HepG2 (cell line): ENCODE measurements around the gene RABEP2. TPM values are rescaled to one million over a fixed set of nuclear protein-coding genes. Genes with fewer than 3 reads are reported as not detected.
A peak's percentile ranks its signal among the peaks of the same experiment; 100 is the strongest.

Source experiments
- ATAC-seq: fragments of 200-7000 bp; cut with Tn5 transposase; 3 replicates; pipeline ENCODE4 v1.9.1; 2020; ENCODE audit warnings: mild to moderate bottlenecking, moderate library complexity
- BruUV-seq: library from RNA; stranded (reverse); fragments of 400-500 nt; replicated peaks from 2 replicates; lab custom pipeline; 2021; lab: Mats Ljungman, UMichigan
- CTCF ChIA-PET: fragments of 300-600 bp; formaldehyde crosslinking; extraction: SDS; loops from one replicate; lab custom pipeline; 2021; ENCODE audit warnings: low total read pairs, inconsistent platforms, low intra/inter-chr PET ratio; lab: Yijun Ruan, JAX
- POLR2A ChIA-PET: fragments of 350-600 bp; sonication (Branson Sonifier 250); formaldehyde crosslinking; loops from one replicate; lab custom pipeline; 2020; ENCODE audit warnings: antibody characterized with exemption, inconsistent platforms; lab: Yijun Ruan, JAX
- DNase-seq: peaks from one replicate; pipeline ENCODE4 v3.0.0-alpha.2; 2015; ENCODE audit warnings: low spot score
- FAIRE-seq: peaks from 3 replicates; lab custom pipeline; 2011; peaks lifted over from hg19 to GRCh38; lab: Jason Lieb, UNC
- H2AFZ ChIP-seq: one replicate; pipeline ENCODE4 v1.6.1; 2011; ENCODE audit warnings: low read length, inconsistent platforms
- H3K27ac ChIP-seq: fragments of 300-600 bp; 3 replicates; pipeline ENCODE4 v1.8.0; 2011; ENCODE audit warnings: mixed run types, mild to moderate bottlenecking, mixed read lengths, low read length, inconsistent platforms; ENCODE audit not compliant: insufficient read depth; ENCODE audit errors: extremely low read length
- H3K27me3 ChIP-seq, 2 experiments: fragments of 200-600 bp in 1 of 2; 2 replicates in 1 of 2; 3 replicates in 1 of 2; pipeline versions ENCODE4 v1.6.0 to v1.8.0; 2011; ENCODE audit warnings: low read length in 2 of 2, mild to moderate bottlenecking in 2 of 2, moderate library complexity in 2 of 2, inconsistent platforms in 1 of 2; ENCODE audit not compliant: insufficient read depth in 2 of 2, control insufficient read depth in 1 of 2
- H3K36me3 ChIP-seq, 2 experiments: fragments of 200-600 bp in 1 of 2; replicated peaks in 1 of 2; 2 replicates in 1 of 2; 3 replicates in 1 of 2; pipeline versions ENCODE4 v1.5.1 to v1.8.0; 2011; ENCODE audit warnings: low read length in 2 of 2, inconsistent platforms in 1 of 2; ENCODE audit not compliant: insufficient read depth in 2 of 2, control insufficient read depth in 1 of 2
- H3K4me1 ChIP-seq: 2 replicates; pipeline ENCODE4 v1.5.1; 2012; ENCODE audit warnings: low read length, inconsistent platforms; ENCODE audit not compliant: insufficient read depth
- H3K4me2 ChIP-seq: 2 replicates; pipeline ENCODE4 v1.6.0; 2011; ENCODE audit warnings: low read depth, low read length, inconsistent platforms
- H3K4me3 ChIP-seq, 3 experiments: fragments of 200-600 bp in 1 of 3; sonication (generic), shearing (Covaris generic) in 1 of 3; replicated peaks in 1 of 3; 2 replicates each; pipeline ENCODE4 v1.5.1; 2011 to 2016; ENCODE audit warnings: low read length in 3 of 3, inconsistent platforms in 2 of 3, low read depth in 2 of 3, mild to moderate bottlenecking in 2 of 3, control low read depth in 1 of 3, mixed read lengths in 1 of 3; ENCODE audit not compliant: insufficient read depth in 1 of 3
- H3K79me2 ChIP-seq: one replicate; pipeline ENCODE4 v1.6.1; 2011; ENCODE audit warnings: low read length, inconsistent platforms; ENCODE audit not compliant: insufficient read depth
- H3K9ac ChIP-seq: 2 replicates; pipeline ENCODE4 v1.6.0; 2011; ENCODE audit warnings: mild to moderate bottlenecking, low read depth, low read length, inconsistent platforms; ENCODE audit not compliant: insufficient read depth
- H3K9me3 ChIP-seq: 2 replicates; pipeline ENCODE4 v1.5.1; 2012; ENCODE audit warnings: mild to moderate bottlenecking, low read length
- H4K20me1 ChIP-seq: 2 replicates; pipeline ENCODE4 v1.6.0; 2011; ENCODE audit warnings: inconsistent platforms, mild to moderate bottlenecking, low read length, moderate library complexity; ENCODE audit not compliant: insufficient read depth
- CEBPB ChIP-seq: IDR thresholded peaks from 2 replicates; pipeline ENCODE4 v1.6.1; 2011; ENCODE audit warnings: low read depth, low read length, improper control_type of control experiment, borderline replicate concordance
- CEBPG ChIP-seq: IDR thresholded peaks from 2 replicates; pipeline ENCODE4 v1.6.1; 2016
- NRL ChIP-seq: sonication (generic); formaldehyde crosslinking; IDR thresholded peaks from 2 replicates; pipeline ENCODE4 v1.5.0; 2020; ENCODE audit warnings: missing genetic modification reagents, mild to moderate bottlenecking, moderate library complexity, borderline replicate concordance
- POLR2AphosphoS2 ChIP-seq: IDR thresholded peaks from 2 replicates; pipeline ENCODE4 v1.6.1; 2011; ENCODE audit warnings: low read depth, low read length, improper control_type of control experiment
- SPEN ChIP-seq: sonication (generic); formaldehyde crosslinking; IDR thresholded peaks from 2 replicates; pipeline ENCODE4 v1.5.1; 2020; ENCODE audit warnings: low read depth, mild to moderate bottlenecking, missing genetic modification reagents
- WIZ ChIP-seq: sonication (generic); formaldehyde crosslinking; IDR thresholded peaks from 2 replicates; pipeline ENCODE4 v1.5.1; 2020; ENCODE audit warnings: mild to moderate bottlenecking, missing genetic modification reagents
- ZFP37 ChIP-seq: sonication (generic); formaldehyde crosslinking; IDR thresholded peaks from 2 replicates; pipeline ENCODE4 v1.4.0; 2020; ENCODE audit warnings: missing genetic modification reagents, borderline replicate concordance
- ZNF841 ChIP-seq: sonication (generic); formaldehyde crosslinking; IDR thresholded peaks from 2 replicates; pipeline ENCODE4 v1.8.1; 2023; ENCODE audit warnings: missing genetic modification reagents, borderline replicate concordance
- WGBS: methylation state at CpG from one replicate; pipeline ENCODE4 v1.1.6; 2017; ENCODE audit warnings: low lambda C conversion rate; 5-methylcytosine and 5-hydroxymethylcytosine counted together
- in situ Hi-C: cut with HindIII; loops from 2 replicates; pipeline ENCODE4 v1.10.0; 2017; ENCODE audit warnings: low pct_unique_long_range_greater_than_20kb; ENCODE audit not compliant: extremely low pct_ligation_motif_present
- intact Hi-C: fragments of 100-400 bp; cut with micrococcal nuclease; formaldehyde crosslinking; loops from one replicate; pipeline ENCODE4 v1.10.0; 2022; ENCODE audit not compliant: unreplicated experiment
- polyA plus RNA-seq, 8 experiments: library from polyadenylated mRNA; depleted of rRNA in 3 of 8; stranded (reverse) in 7 of 8; unstranded in 1 of 8; fragments of >200 nt; fragmentation: Illumina TruSeq in 4 of 8; extraction: Trizol in 4 of 8; gene quantifications; 2 replicates each; pipeline versions ENCODE4 v1.2.1 to v1.2.3, GENCODE V29; 2011 to 2016; ENCODE audit warnings: low read depth in 4 of 8, missing spikeins in 1 of 8, mixed read lengths in 1 of 8; ENCODE audit not compliant: insufficient read depth in 1 of 8
- total RNA-seq, 5 experiments: library from RNA; depleted of rRNA; stranded (reverse); fragments of >200 nt; fragmentation: Illumina TruSeq; extraction: Trizol; gene quantifications; 2 replicates each; pipeline ENCODE4 v1.2.3, GENCODE V29; 2016; ENCODE audit warnings: low read depth in 1 of 5
- TF ChIP-seq, protein P1 (sequence below): sonication (generic); formaldehyde crosslinking; IDR thresholded peaks from 2 replicates; pipeline ENCODE4 v1.9.0; 2021; ENCODE audit warnings: missing genetic modification reagents, borderline replicate concordance
- TF ChIP-seq, protein P2 (sequence below): sonication (generic); formaldehyde crosslinking; IDR thresholded peaks from 2 replicates; pipeline ENCODE4 v1.5.0; 2020; ENCODE audit warnings: missing genetic modification reagents, mild to moderate bottlenecking, borderline replicate concordance

RABEP2 gene
- total and polyA plus RNA-seq, 2 of the 13 experiments (the other 11 are each of a cell fraction or from before 2014, with no cell fraction given) = 10.8 to 18.4 TPM

DNA sequence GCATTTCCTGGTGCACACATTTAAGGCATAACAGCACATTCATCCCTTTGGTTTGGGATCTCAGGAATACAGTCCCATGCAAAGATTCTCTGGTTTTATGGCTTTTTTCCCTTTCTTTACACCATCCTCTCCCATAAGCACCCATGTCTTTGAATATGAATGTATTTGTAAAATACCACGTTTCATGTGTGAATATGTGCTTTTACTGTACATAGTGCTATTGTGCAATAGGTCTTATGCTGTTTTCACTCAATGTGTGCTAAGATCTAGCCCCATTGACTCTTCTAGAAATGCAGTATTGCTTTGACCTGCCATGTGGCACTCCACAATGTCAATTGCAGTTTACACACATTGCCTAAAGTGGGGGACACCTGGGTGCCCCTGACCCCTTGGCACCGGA, 39.5 kb upstream of the RABEP2 start:
- Histone ChIP-seq H3K4me2 (no peak overlapping the region), H3K27me3 (no peaks in the 10 kb centered on the region), H3K27ac (no peak overlapping the region), H3K9ac (no peak overlapping the region), H3K9me3 (no peaks in the 10 kb centered on the region), H3K4me3 (no peak overlapping the region), H2AFZ (no peak overlapping the region), H3K4me1 (no peaks in the 10 kb centered on the region), H4K20me1 (no peaks in the 10 kb centered on the region), H3K79me2 (no peaks in the 10 kb centered on the region), H3K36me3 (peaks cover 13 to 46% of the 10 kb centered on the region in 2 experiments)
- DNase-seq = no peak
- TF ChIP-seq CEBPB (peak; percentile 88), CEBPG (0 out of 2 replicates have a peak, but pooled peaks have one; percentile 14), ZFP37 (CRISPR knock-in tag) (no peak)
- TF ChIP-seq, protein P1, sequence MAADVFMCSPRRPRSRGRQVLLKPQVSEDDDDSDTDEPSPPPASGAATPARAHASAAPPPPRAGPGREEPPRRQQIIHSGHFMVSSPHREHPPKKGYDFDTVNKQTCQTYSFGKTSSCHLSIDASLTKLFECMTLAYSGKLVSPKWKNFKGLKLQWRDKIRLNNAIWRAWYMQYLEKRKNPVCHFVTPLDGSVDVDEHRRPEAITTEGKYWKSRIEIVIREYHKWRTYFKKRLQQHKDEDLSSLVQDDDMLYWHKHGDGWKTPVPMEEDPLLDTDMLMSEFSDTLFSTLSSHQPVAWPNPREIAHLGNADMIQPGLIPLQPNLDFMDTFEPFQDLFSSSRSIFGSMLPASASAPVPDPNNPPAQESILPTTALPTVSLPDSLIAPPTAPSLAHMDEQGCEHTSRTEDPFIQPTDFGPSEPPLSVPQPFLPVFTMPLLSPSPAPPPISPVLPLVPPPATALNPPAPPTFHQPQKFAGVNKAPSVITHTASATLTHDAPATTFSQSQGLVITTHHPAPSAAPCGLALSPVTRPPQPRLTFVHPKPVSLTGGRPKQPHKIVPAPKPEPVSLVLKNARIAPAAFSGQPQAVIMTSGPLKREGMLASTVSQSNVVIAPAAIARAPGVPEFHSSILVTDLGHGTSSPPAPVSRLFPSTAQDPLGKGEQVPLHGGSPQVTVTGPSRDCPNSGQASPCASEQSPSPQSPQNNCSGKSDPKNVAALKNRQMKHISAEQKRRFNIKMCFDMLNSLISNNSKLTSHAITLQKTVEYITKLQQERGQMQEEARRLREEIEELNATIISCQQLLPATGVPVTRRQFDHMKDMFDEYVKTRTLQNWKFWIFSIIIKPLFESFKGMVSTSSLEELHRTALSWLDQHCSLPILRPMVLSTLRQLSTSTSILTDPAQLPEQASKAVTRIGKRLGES (CRISPR knock-in tag) = no peak
- ChIA-PET CTCF (no interaction called here), POLR2A (no interaction called here)
- in situ Hi-C loops (no loop called here), intact Hi-C loops (no loop called here)
- BruUV-seq = no TSS peak
- WGBS = 89% methylated on average over 2 of the region's 2 CpGs
- FAIRE-seq = no peak
- ATAC-seq = no peak

DNA sequence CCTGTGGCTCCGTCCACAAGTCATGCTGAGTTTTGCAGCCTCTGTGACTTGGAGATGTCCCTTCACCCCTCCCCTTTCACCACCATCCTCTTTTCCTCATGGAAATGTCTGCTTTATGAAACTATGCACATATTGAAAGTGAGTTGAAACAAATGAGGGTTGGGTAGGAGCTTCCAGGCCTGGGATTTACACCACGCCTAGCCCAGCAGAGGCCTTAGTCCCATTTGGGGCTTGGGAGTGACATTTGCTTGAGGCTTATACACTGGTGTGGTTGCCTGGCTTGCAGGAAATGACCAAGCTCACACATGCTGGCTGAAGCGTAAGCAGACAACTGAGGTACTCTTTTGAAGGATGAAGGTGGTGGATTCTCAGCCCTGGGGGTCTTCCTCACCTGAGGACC, 39.0 kb upstream of the RABEP2 start:
- in situ Hi-C loops = no loop called here
- Histone ChIP-seq H4K20me1 (no peaks in the 10 kb centered on the region), H3K4me1 (no peaks in the 10 kb centered on the region), H3K27ac (no peak overlapping the region), H3K36me3 (peaks cover 16 to 48% of the 10 kb centered on the region in 2 experiments), H3K4me2 (no peak overlapping the region), H2AFZ (no peak overlapping the region), H3K9ac (no peak overlapping the region), H3K27me3 (no peaks in the 10 kb centered on the region), H3K4me3 (no peak overlapping the region), H3K79me2 (no peaks in the 10 kb centered on the region), H3K9me3 (no peaks in the 10 kb centered on the region)
- ChIA-PET CTCF (no interaction called here), POLR2A (no interaction called here)
- no peak for FAIRE-seq
- ATAC-seq = no peak
- WGBS = 96% methylated on average over 2 of the region's 3 CpGs
- TSS peak; percentile 41 for BruUV-seq
- intact Hi-C loops = no loop called here
- DNase-seq = no peak
- TF ChIP-seq NRL (CRISPR knock-in tag) (no peak), ZNF841 (CRISPR knock-in tag) (no peak), WIZ (CRISPR knock-in tag) (no peak), POLR2AphosphoS2 (no peak), SPEN (CRISPR knock-in tag) (no peak)
- TF ChIP-seq, protein P2, sequence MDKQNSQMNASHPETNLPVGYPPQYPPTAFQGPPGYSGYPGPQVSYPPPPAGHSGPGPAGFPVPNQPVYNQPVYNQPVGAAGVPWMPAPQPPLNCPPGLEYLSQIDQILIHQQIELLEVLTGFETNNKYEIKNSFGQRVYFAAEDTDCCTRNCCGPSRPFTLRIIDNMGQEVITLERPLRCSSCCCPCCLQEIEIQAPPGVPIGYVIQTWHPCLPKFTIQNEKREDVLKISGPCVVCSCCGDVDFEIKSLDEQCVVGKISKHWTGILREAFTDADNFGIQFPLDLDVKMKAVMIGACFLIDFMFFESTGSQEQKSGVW (CRISPR knock-in tag) = no peak
